H1 (cell line): ENCODE results near the gene NPY2R. TPM values are rescaled to one million over a fixed set of nuclear protein-coding genes. Genes with fewer than 3 reads are reported as not detected.

Source experiments
- CHD7 ChIP-seq: fragments of 300-600 bp; sonication (generic); IDR thresholded peaks from 2 replicates; pipeline ENCODE4 v1.7.1; 2012; ENCODE audit warnings: low read length, moderate library complexity, mild to moderate bottlenecking, inconsistent platforms; ENCODE audit not compliant: insufficient replicate concordance
- MAFK ChIP-seq: IDR thresholded peaks from 2 replicates; pipeline ENCODE4 v1.6.1; 2012; ENCODE audit warnings: low read depth, mild to moderate bottlenecking, improper control_type of control experiment, low read length
- POLR2A ChIP-seq, 2 experiments: IDR thresholded peaks; 1 replicate in 1 of 2; 2 replicates in 1 of 2; pipeline ENCODE4 v1.6.1; 2011; ENCODE audit warnings: low read depth in 2 of 2, low read length in 2 of 2, mild to moderate bottlenecking in 2 of 2; ENCODE audit errors: control extremely low read depth in 1 of 2
- RAD21 ChIP-seq, 2 experiments: IDR thresholded peaks in 1 of 2; conservative IDR thresholded peaks in 1 of 2; 2 replicates each; pipeline ENCODE4 v1.6.1; 2011; ENCODE audit warnings: low read depth in 2 of 2, low read length in 2 of 2, improper control_type of control experiment in 1 of 2, inconsistent platforms in 1 of 2, mild to moderate bottlenecking in 1 of 2, moderate library complexity in 1 of 2
- polyA plus RNA-seq, 7 experiments: library from polyadenylated mRNA; depleted of rRNA in 3 of 7; stranded (reverse) in 5 of 7; unstranded in 2 of 7; fragments of >200 nt in 5 of 7; fragments of 200-250 nt in 2 of 7; gene quantifications; 1 replicate in 5 of 7; 2 replicates in 1 of 7; 4 replicates in 1 of 7; pipeline versions ENCODE4 v1.2.1 to v1.2.3, GENCODE V29; 2011 to 2013; ENCODE audit warnings: missing spikeins in 2 of 7, mixed read lengths in 2 of 7
- total RNA-seq: library from RNA; stranded (reverse); fragmentation: NEBNext Ultra II Directional; extraction: Animal tissue kit (Norgen Biotek cat#: 25700); gene quantifications from 2 replicates; pipeline ENCODE4 v1.2.1, GENCODE V29; 2021

The NPY2R gene
- total and polyA plus RNA-seq, 2 of the 8 experiments (the other 6 are each of a cell fraction or from before 2014, with no cell fraction given) = 0.09 to 0.41 TPM

GRCh38 chr4:155263480-155263879 is 55.0 kb downstream of the NPY2R start (continued):
- TF ChIP-seq RAD21 (IDR thresholded peaks at IDR 0.05 in 1 of 2, conservative IDR thresholded peaks at IDR 0.05 in 1 of 2; ENCODE audit: low read depth in 2 of 2, low read length in 2 of 2) (no peak), CHD7 (no peak), MAFK (no peak), POLR2A (IDR thresholded peaks at IDR 0.05; ENCODE audit: control extremely low read depth in 1 of 2, low read depth in 2 of 2, low read length in 2 of 2) (no peak)
- TF ChIP-seq, all 59 proteins: peak for 0
